Measurements from ENCODE around the gene PLA2G4E. TPM values are rescaled to one million over a fixed set of nuclear protein-coding genes. Genes with fewer than 3 reads are reported as not detected.

Gene PLA2G4E, protein sequence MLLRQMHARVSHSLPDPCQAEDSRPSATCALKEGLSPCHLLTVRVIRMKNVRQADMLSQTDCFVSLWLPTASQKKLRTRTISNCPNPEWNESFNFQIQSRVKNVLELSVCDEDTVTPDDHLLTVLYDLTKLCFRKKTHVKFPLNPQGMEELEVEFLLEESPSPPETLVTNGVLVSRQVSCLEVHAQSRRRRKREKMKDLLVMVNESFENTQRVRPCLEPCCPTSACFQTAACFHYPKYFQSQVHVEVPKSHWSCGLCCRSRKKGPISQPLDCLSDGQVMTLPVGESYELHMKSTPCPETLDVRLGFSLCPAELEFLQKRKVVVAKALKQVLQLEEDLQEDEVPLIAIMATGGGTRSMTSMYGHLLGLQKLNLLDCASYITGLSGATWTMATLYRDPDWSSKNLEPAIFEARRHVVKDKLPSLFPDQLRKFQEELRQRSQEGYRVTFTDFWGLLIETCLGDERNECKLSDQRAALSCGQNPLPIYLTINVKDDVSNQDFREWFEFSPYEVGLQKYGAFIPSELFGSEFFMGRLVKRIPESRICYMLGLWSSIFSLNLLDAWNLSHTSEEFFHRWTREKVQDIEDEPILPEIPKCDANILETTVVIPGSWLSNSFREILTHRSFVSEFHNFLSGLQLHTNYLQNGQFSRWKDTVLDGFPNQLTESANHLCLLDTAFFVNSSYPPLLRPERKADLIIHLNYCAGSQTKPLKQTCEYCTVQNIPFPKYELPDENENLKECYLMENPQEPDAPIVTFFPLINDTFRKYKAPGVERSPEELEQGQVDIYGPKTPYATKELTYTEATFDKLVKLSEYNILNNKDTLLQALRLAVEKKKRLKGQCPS
- not detected in 2 replicates for total RNA-seq

DNA sequence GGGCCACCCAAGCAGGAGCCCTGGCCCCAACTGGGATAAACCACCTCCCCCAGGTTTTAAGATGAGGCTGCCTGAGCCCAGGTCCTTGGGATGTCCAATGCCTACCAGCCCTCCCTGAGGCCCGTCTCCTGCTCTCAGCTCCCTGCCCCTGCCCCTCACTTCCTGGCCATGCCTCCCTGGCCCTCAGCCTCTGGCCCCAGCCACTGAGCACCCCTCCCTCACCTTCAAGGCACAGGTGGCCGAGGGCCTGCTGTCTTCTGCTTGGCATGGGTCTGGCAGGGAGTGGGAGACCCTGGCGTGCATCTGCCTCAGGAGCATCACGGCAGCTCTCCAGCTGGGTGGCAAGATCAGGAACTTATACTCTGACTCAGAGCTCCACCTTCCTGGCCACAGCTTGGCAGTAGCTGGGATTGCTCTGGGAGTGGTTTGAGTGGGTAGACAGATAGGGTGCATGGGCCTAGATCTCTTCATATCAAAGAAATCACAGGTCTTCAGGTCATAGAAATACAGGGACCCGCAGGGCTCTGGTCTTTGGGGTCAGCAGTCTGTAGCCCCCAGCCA is at the start of gene PLA2G4E:
Gene PLA2G4E, minus strand, starts transcription at position 330 of the 561 bp plus-strand sequence. Its CDS starts 12 bp downstream, at position 318.
- no peaks in the 10 kb centered on the region for H3K9me3 Mint-ChIP-seq
- no peak for DNase-seq
- intact Hi-C loops (cut with micrococcal nuclease) = no loop called here
- H3K4me3 Mint-ChIP-seq = no peak within 1 kb of the TSS
- no peaks in the 10 kb centered on the region for H3K4me1 Mint-ChIP-seq
- peaks cover 6% of the 10 kb centered on the region for H3K27me3 Mint-ChIP-seq
- H3K36me3 Mint-ChIP-seq (ENCODE audit: low read depth) = no peaks in the 10 kb centered on the region
- no peak within 1 kb of the TSS for H3K27ac Mint-ChIP-seq

- no peaks in the 10 kb centered on the region for H3K9me3 Mint-ChIP-seq
- DNase-seq = no peak
- peaks cover 2% of the 10 kb centered on the region for H3K4me1 Mint-ChIP-seq
- H3K36me3 Mint-ChIP-seq (ENCODE audit: low read depth) = no peaks in the 10 kb centered on the region
- peaks cover 12% of the 10 kb centered on the region for H3K27me3 Mint-ChIP-seq
- H3K27ac Mint-ChIP-seq = no peak overlapping the region
- intact Hi-C loops (cut with micrococcal nuclease) = no loop called here
- H3K4me3 Mint-ChIP-seq = no peak overlapping the region
These were observed 49.6 kb upstream of the PLA2G4E start for GRCh38 chr15:42070279-42070975.

DNA sequence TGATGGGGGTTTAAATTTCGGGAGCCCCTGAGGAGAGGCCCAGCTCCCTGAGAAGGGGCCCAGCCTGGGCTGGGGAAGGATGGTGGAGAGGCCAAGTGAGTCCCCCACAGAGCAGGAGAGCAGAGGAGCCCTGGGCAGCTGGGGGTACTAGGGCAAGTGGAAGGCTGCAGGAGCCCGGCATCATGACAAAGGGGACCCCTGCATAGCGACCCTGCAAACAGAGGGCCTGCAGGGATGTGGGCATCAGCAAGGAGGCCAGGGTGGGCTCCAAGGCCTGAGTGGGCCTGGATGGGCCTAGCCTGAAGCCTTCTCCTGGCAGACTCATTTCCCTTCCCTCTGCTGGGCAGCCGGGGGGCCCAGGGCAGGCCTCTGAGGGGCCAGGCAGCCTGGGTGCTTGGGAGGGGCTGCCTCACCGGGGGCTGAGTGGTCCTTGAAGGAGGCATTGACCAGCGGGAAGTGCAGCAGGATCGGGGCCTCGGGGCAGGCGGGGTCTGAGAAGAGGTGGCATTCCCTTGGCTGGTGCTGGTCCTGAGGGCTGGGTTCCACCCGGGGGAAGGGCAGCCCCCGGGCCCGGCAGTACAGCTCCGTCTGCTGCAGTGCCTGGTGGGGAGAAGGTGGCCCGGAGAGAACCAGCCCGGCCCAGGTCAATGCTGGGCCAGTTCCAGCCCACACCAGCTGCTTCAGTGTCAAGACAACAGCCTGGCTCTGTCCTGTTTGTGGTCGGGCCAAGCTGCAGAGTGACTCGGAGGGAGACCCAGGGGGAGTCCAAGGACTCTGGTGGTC is 48.8 kb upstream of the PLA2G4E start:
- Mint-ChIP-seq H3K4me1 (peaks cover 2% of the 10 kb centered on the region), H3K27me3 (peaks cover 12% of the 10 kb centered on the region), H3K4me3 (no peak overlapping the region), H3K9me3 (no peaks in the 10 kb centered on the region), H3K36me3 (ENCODE audit: low read depth) (no peaks in the 10 kb centered on the region), H3K27ac (no peak overlapping the region)
- intact Hi-C loops (cut with micrococcal nuclease) = no loop called here
- DNase-seq = no peak

DNA sequence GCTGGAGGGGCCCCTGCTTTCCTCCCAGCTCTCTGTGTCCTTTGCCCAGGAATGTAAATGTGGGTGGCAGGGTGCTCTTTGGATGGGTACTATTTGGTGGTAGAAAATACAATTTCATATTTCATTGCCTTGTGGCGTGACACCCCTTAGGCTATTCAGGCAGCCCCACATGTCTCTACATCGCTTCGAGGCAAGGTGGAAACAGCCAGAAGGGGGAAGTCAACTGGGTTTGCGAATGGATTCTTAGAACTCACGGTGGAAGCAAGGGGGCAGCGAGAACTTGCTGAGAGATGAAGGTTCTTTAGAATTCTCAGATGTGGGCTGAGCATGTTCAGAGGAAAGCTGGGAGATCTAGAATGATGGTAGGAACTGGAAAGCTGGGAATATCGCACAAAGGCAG is 48.2 kb upstream of the PLA2G4E start:
- no peaks in the 10 kb centered on the region for H3K36me3 Mint-ChIP-seq (ENCODE audit: low read depth)
- H3K27me3 Mint-ChIP-seq = peaks cover 14% of the 10 kb centered on the region
- H3K27ac Mint-ChIP-seq = no peak overlapping the region
- intact Hi-C loops (cut with micrococcal nuclease) = no loop called here
- H3K4me3 Mint-ChIP-seq = no peak overlapping the region
- no peak for DNase-seq
- H3K4me1 Mint-ChIP-seq = peaks cover 2% of the 10 kb centered on the region
- no peaks in the 10 kb centered on the region for H3K9me3 Mint-ChIP-seq

DNA sequence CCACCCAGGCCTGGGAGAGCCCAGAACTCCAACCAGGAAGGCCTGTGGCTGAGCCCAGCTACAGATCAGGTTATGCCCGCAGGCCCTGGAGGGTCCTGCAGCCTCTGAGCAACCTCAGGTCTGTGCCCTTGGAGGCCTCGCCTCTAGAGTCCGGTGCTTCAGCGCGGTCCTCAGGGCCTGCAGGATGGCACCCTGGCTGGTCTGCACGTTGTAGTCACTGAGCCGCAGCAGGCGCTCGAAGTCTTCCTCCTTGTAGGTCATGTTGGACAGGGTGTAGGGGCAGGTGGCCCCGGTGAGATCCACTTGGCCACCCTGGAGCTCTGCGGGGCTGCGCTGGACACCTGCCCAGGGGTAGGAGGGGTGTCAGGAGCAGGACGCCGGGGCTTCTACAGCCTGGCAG is 47.8 kb upstream of the PLA2G4E start:
- intact Hi-C loops (cut with micrococcal nuclease) = no loop called here
- H3K4me1 Mint-ChIP-seq = peaks cover 2% of the 10 kb centered on the region
- H3K36me3 Mint-ChIP-seq (ENCODE audit: low read depth) = no peaks in the 10 kb centered on the region
- peaks cover 14% of the 10 kb centered on the region for H3K27me3 Mint-ChIP-seq
- no peak for DNase-seq
- no peak overlapping the region for H3K4me3 Mint-ChIP-seq
- H3K9me3 Mint-ChIP-seq = no peaks in the 10 kb centered on the region
- no peak overlapping the region for H3K27ac Mint-ChIP-seq

DNA sequence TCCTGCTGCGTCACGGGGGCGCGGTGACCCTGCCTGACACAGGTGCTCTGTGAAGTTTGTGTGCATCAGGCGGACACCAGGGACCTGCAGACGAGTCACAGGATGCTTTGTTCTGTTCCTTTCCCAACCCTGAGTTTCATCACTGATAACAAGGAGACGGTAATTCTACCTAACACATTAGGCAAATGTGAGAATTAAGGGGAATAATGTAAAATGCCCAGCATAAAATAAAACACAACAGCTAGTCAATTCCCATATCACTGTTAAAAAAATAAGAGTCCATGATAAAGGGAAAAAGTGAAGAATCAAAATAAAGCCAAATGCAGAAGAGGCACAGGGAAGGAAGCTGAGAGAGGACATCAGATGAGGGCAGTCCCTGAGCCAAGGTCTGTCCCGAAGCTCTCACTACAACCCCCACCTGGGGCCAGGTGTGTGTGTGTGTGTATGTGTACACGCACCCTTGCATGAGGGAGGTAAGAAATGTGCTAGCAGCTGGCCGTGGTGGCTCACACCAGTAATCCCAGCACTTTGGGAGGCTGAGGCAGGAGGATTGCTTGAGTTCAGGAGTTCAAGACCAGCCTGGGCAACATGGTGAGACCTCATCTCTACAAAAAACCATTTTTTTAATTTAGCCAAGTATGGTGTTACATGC is 46.0 kb upstream of the PLA2G4E start:
- DNase-seq = no peak
- Mint-ChIP-seq H3K27me3 (peaks cover 14% of the 10 kb centered on the region), H3K36me3 (ENCODE audit: low read depth) (no peaks in the 10 kb centered on the region), H3K4me1 (peaks cover 2% of the 10 kb centered on the region), H3K27ac (no peak overlapping the region), H3K9me3 (no peaks in the 10 kb centered on the region), H3K4me3 (no peak overlapping the region)
- intact Hi-C loops (cut with micrococcal nuclease) = loop anchor here (2.0 kb wide), 1 partner anchor 70 kb away; no protein-coding TSS in a partner anchor

DNA sequence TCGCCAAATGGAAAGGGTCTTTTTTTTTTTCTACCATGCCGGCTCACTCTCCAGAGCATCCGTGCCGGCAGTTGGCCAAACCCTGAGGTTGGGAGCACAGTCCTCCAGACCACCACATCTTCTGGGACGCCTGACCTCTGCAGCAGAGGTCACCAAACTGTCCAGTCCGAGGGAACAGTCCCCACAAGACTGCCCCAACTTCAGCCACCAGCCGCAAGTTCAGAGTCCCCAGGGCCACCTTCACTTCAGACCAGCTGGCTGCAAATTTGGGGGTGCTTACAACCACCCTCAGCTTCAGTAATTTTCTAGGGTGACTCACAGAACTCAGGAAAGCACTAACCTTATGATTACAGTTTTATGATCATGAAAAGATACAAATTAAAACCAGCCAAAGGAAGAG is 44.6 kb upstream of the PLA2G4E start:
- no peak for DNase-seq
- Mint-ChIP-seq H3K36me3 (ENCODE audit: low read depth) (no peaks in the 10 kb centered on the region), H3K27me3 (peaks cover 14% of the 10 kb centered on the region), H3K4me1 (peaks cover 2% of the 10 kb centered on the region), H3K9me3 (no peaks in the 10 kb centered on the region), H3K27ac (no peak overlapping the region), H3K4me3 (no peak overlapping the region)
- intact Hi-C loops (cut with micrococcal nuclease) = no loop called here

GRCh38 chr15:42065033-42065432 is 44.2 kb upstream of the PLA2G4E start:
- intact Hi-C loops (cut with micrococcal nuclease) = no loop called here
- no peaks in the 10 kb centered on the region for H3K36me3 Mint-ChIP-seq (ENCODE audit: low read depth)
- H3K4me1 Mint-ChIP-seq = peaks cover 2% of the 10 kb centered on the region
- no peaks in the 10 kb centered on the region for H3K9me3 Mint-ChIP-seq
- no peak overlapping the region for H3K4me3 Mint-ChIP-seq
- H3K27me3 Mint-ChIP-seq = peaks cover 14% of the 10 kb centered on the region
- DNase-seq = no peak
- no peak overlapping the region for H3K27ac Mint-ChIP-seq

GRCh38 chr15:42064271-42064670 is 43.4 kb upstream of the PLA2G4E start:
- H3K9me3 Mint-ChIP-seq = no peaks in the 10 kb centered on the region
- peaks cover 2% of the 10 kb centered on the region for H3K4me1 Mint-ChIP-seq
- H3K4me3 Mint-ChIP-seq = no peak overlapping the region
- peaks cover 15% of the 10 kb centered on the region for H3K27me3 Mint-ChIP-seq
- H3K27ac Mint-ChIP-seq = no peak overlapping the region
- intact Hi-C loops (cut with micrococcal nuclease) = no loop called here
- no peaks in the 10 kb centered on the region for H3K36me3 Mint-ChIP-seq (ENCODE audit: low read depth)
- no peak for DNase-seq

DNA sequence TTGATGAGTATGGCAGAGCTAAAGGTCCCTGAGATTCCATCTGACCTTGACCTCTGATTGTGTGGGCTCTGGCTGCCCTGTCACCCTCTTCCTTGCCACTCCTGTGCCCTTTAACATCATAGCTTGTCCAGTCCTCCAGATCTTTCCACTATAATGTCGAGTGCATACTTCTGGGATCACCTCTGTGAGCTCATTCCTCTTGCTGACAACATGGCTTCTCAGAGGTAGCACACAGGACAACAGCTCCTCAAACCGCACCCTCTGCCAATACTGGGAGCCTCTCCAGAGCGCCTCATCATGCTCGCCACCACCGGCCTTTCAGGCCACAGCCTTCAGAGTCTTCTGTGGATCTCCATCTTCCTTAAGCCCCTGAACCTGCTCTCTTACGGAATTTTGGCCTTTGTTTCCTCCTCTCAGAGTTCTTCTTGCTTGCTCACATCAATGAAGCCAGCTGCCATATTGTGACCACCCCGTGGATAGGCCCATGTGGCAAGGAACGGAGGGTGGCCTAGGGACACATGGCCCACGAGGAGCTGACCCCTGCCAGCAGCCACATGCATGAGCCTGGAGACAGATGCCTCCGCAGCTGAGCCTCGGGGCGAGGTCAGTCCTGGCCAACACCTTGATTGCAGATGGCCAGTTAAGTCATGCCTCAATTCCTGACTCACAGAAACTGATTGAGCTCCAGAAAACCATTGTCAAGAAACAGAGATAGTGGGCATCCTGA is 42.4 kb upstream of the PLA2G4E start:
- intact Hi-C loops (cut with micrococcal nuclease) = no loop called here

GRCh38 chr15:42062284-42062806 is 41.5 kb upstream of the PLA2G4E start:
- no peak for DNase-seq
- H3K4me3 Mint-ChIP-seq = no peak overlapping the region
- peaks cover 26% of the 10 kb centered on the region for H3K27me3 Mint-ChIP-seq
- intact Hi-C loops (cut with micrococcal nuclease) = no loop called here
- no peaks in the 10 kb centered on the region for H3K9me3 Mint-ChIP-seq
- no peaks in the 10 kb centered on the region for H3K36me3 Mint-ChIP-seq (ENCODE audit: low read depth)
- peaks cover 6% of the 10 kb centered on the region for H3K4me1 Mint-ChIP-seq
- no peak overlapping the region for H3K27ac Mint-ChIP-seq

More for the DNA sequence above, 42.4 kb upstream of the PLA2G4E start:
- Mint-ChIP-seq H3K36me3 (ENCODE audit: low read depth) (no peaks in the 10 kb centered on the region), H3K9me3 (no peaks in the 10 kb centered on the region), H3K27ac (no peak overlapping the region), H3K4me3 (no peak overlapping the region), H3K27me3 (peaks cover 19% of the 10 kb centered on the region), H3K4me1 (peaks cover 2% of the 10 kb centered on the region)
- DNase-seq = no peak

GRCh38 chr15:42060797-42061196 is 40.0 kb upstream of the PLA2G4E start:
- Mint-ChIP-seq H3K27me3 (peaks cover 26% of the 10 kb centered on the region), H3K27ac (no peak overlapping the region), H3K9me3 (no peaks in the 10 kb centered on the region), H3K36me3 (ENCODE audit: low read depth) (no peaks in the 10 kb centered on the region), H3K4me3 (no peak overlapping the region), H3K4me1 (peaks cover 11% of the 10 kb centered on the region)
- no peak for DNase-seq
- intact Hi-C loops (cut with micrococcal nuclease) = no loop called here

All from activated CD4-positive, alpha-beta T cell treated with anti-CD3 and anti-CD28 coated beads, Interleukin-2, amount 10 ng/mL, durations not matched to agents 24 days and 14 days (primary cell).